HG02610 (cell line): Measurements from ENCODE around the gene NIN.

ENCODE experiments used
- ATAC-seq: cut with Tn5 transposase; IDR thresholded peaks from one replicate; pipeline ENCODE4 v1.9.1; 2021; ENCODE audit warnings: mild to moderate bottlenecking, moderate library complexity; ENCODE audit not compliant: unreplicated experiment

NIN gene

GRCh38 chr14:50830932-50831725 is at the start of gene NIN:
Gene NIN, minus strand, starts transcription at chr14:50831162. Its CDS starts 9,106 bp downstream, at chr14:50822056.
- ATAC-seq, result peak; percentile 85

GRCh38 chr14:50875359-50876070 is 44.6 kb upstream of the NIN start:
- peak; percentile 99 for ATAC-seq

GRCh38 chr14:50874757-50875156 is 43.8 kb upstream of the NIN start:
- ATAC-seq, result no peak

GRCh38 chr14:50871914-50872732 is 41.2 kb upstream of the NIN start, which contains the start of gene ABHD12B:
Gene ABHD12B, plus strand, starts transcription at chr14:50872053. Its CDS starts 122 bp downstream, at chr14:50872175.
- no peak for ATAC-seq

- ATAC-seq, result no peak
Measured at GRCh38 chr14:50871228-50871627, 40.3 kb upstream of the NIN start.

GRCh38 chr14:50865391-50866076 is 34.6 kb upstream of the NIN start:
- no peak for ATAC-seq

- no peak for ATAC-seq
Measured at GRCh38 chr14:50864946-50865345, 34.0 kb upstream of the NIN start.

GRCh38 chr14:50864237-50864636 is 33.3 kb upstream of the NIN start:
- ATAC-seq, result no peak

GRCh38 chr14:50862036-50862570 is 31.1 kb upstream of the NIN start:
- no peak for ATAC-seq

GRCh38 chr14:50860478-50861086 is 29.6 kb upstream of the NIN start:
- ATAC-seq, result peak; percentile 45

- ATAC-seq, result no peak
Measured at GRCh38 chr14:50859296-50859624, 28.3 kb upstream of the NIN start.

- ATAC-seq, result no peak
Measured at GRCh38 chr14:50856660-50857059, 25.7 kb upstream of the NIN start.

GRCh38 chr14:50855558-50855957 is 24.6 kb upstream of the NIN start:
- ATAC-seq, result no peak

GRCh38 chr14:50854521-50854920 is 23.6 kb upstream of the NIN start:
- no peak for ATAC-seq

GRCh38 chr14:50853891-50854290 is 22.9 kb upstream of the NIN start:
- ATAC-seq, result no peak

- ATAC-seq, result no peak
Measured at GRCh38 chr14:50846226-50846880, 15.4 kb upstream of the NIN start.

- ATAC-seq, result no peak
Measured at GRCh38 chr14:50845166-50845565, 14.2 kb upstream of the NIN start.

GRCh38 chr14:50844391-50844790 is 13.4 kb upstream of the NIN start:
- no peak for ATAC-seq

- ATAC-seq, result no peak
Measured at GRCh38 chr14:50839691-50840090, 8.7 kb upstream of the NIN start.

- peak; percentile 49 for ATAC-seq
Measured at GRCh38 chr14:50839048-50839447, 8.1 kb upstream of the NIN start.
